ENCODE measurements around the gene CDH12.

- TF ChIP-seq CTCF (IDR thresholded peaks at IDR 0.05 in 2 of 3, conservative IDR thresholded peaks at IDR 0.05 in 1 of 3; ENCODE audit: borderline replicate concordance in 1 of 3, insufficient read depth in 1 of 3, low read depth in 2 of 3, low read length in 2 of 3) (no peak), CEBPB (IDR thresholded peaks at IDR 0.05; ENCODE audit: low read depth) (no peak), SIN3A (IDR thresholded peaks at IDR 0.05; ENCODE audit: low read depth) (no peak), POLR2A (IDR thresholded peaks at IDR 0.05; ENCODE audit: borderline replicate concordance, extremely low read depth, insufficient read depth, insufficient read length) (no peak), POLR2AphosphoS5 (IDR thresholded peaks at IDR 0.05; ENCODE audit: low read depth, low read length) (no peak), EZH2phosphoT487 (IDR thresholded peaks at IDR 0.05; ENCODE audit: borderline replicate concordance) (no peak), TCF7L2 (IDR thresholded peaks at IDR 0.05; ENCODE audit: borderline replicate concordance, extremely low read depth, insufficient read depth, insufficient read length) (no peak), EZH2 (IDR thresholded peaks at IDR 0.05) (no peak), ZNF274 (IDR thresholded peaks at IDR 0.05; ENCODE audit: low read depth, low read length) (no peak), SP1 (IDR thresholded peaks at IDR 0.05; ENCODE audit: low read depth) (no peak)
Observed at GRCh38 chr5:22057012-22057411, 796.1 kb downstream of the CDH12 start.
